Lung (tissue), 12 donors: ENCODE data around the gene ZMYND12. TPM values are rescaled to one million over a fixed set of nuclear protein-coding genes. Genes with fewer than 3 reads are reported as not detected.

Source experiments
- ATAC-seq: fragments of 200-7000 bp; cut with Tn5 transposase; one replicate; pipeline ENCODE4 v1.9.1; 2020; ENCODE audit warnings: moderate number of reproducible peaks; ENCODE audit not compliant: insufficient read depth, low FRiP score
- DNase-seq, 3 donors: peaks; one replicate each; pipeline ENCODE4 v3.0.0-alpha.2; 2013 to 2017
- H3K27ac ChIP-seq, 2 donors: one replicate each; pipeline ENCODE4 v1.5.1; 2013; ENCODE audit warnings: mild to moderate bottlenecking in 2 of 2, moderate library complexity in 2 of 2, control low read depth in 1 of 2, inconsistent platforms in 1 of 2, low read depth in 1 of 2, low read length in 1 of 2
- H3K27me3 ChIP-seq, 3 donors: one replicate each; pipeline ENCODE4 v1.5.1; 2013; ENCODE audit warnings: low read length in 2 of 3; ENCODE audit not compliant: control insufficient read depth in 3 of 3, insufficient read depth in 3 of 3
- H3K36me3 ChIP-seq, 4 donors: one replicate each; pipeline ENCODE4 v1.5.1; 2013; ENCODE audit warnings: low read length in 4 of 4, mild to moderate bottlenecking in 1 of 4, moderate library complexity in 1 of 4; ENCODE audit not compliant: control insufficient read depth in 4 of 4, insufficient read depth in 4 of 4
- H3K4me1 ChIP-seq, 5 donors: one replicate each; pipeline ENCODE4 v1.5.1; 2013; ENCODE audit warnings: low read length in 5 of 5, mild to moderate bottlenecking in 2 of 5, moderate library complexity in 1 of 5; ENCODE audit not compliant: control insufficient read depth in 5 of 5, insufficient read depth in 5 of 5
- H3K4me3 ChIP-seq: one replicate; pipeline ENCODE4 v1.5.1; 2013; ENCODE audit warnings: mild to moderate bottlenecking, control low read depth, moderate library complexity
- H3K9ac ChIP-seq, 2 donors: one replicate each; pipeline ENCODE4 v1.5.1; 2013; ENCODE audit warnings: low read length in 2 of 2, control low read depth in 1 of 2; ENCODE audit not compliant: insufficient read depth in 1 of 2
- H3K9me3 ChIP-seq, 4 donors: one replicate each; pipeline ENCODE4 v1.5.1; 2013; ENCODE audit warnings: low read length in 3 of 4, mild to moderate bottlenecking in 1 of 4, moderate library complexity in 1 of 4; ENCODE audit not compliant: control insufficient read depth in 4 of 4, insufficient read depth in 3 of 4
- CTCF ChIP-seq: IDR thresholded peaks from 2 replicates; pipeline ENCODE4 v1.5.1; 2012; ENCODE audit warnings: mild to moderate bottlenecking; ENCODE audit errors: control extremely low read depth, extremely low read depth
- WGBS, 2 donors: extraction: QIAGEN DNeasy Blood & Tissue Kit; methylation state at CpG; one replicate each; pipeline ENCODE4 v1.1.7; 2013; 5-methylcytosine and 5-hydroxymethylcytosine counted together
- polyA plus RNA-seq, 2 donors: library from polyadenylated mRNA; stranded (reverse); fragments of 200-250 nt; gene quantifications; one replicate each; pipeline ENCODE4 v1.2.1, GENCODE V29; 2013
- total RNA-seq, 2 donors: library from RNA; depleted of rRNA in 1 of 2; stranded (reverse); fragments of >200 nt in 1 of 2; gene quantifications; one replicate each; pipeline ENCODE4 v1.2.1, GENCODE V29; 2014 to 2021
- donor health status: control.
- donor health status: control.
- donor health status: Bipolar disorder and iron deficiency.
- donor health status: healthy.
- donor health status: DM: yes; HTN: yes; CAD: no.

The ZMYND12 gene
- total and polyA plus RNA-seq, 4 donors: 3.9 to 9.1 (median 6.0) TPM

DNA sequence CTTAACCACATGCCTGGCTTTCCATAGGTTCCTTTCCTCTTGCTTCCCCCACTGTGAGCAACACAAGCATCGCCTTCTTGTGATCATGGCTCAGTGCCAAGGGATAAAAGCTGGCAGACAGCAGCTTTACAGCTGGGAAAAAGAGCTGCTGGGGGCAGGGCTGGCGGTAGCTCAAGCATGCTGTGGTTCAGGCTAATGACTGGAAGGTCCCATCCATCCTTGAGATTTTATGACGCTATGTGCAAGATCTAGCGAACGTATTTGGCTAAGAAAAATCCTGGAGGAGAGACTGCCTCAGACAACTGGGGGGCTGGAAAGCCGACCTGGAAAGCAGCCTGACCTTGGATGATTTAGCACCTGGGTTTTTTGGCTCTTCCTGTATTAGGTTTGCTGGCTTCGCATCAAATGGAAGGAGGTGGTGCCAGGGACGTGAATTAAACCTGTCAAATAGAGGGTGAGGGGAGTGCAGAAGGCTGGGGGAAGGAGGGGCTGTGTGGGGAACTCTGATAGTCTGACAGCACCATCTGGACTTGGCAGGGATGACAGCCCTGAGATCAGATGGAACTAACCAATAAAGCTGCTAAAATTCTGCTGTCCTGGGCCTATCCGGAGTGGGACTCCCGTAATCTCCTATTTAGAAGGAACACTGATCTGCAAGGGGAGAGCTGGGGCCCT is 34.8 kb downstream of the ZMYND12 start:
- peak; percentile 95 to 98 (median 98) for DNase-seq
- peaks cover 0 to 43% (median 27%) of the 10 kb centered on the region in 5 donors for H3K4me1 ChIP-seq
- no peaks in the 10 kb centered on the region for H3K27me3 ChIP-seq
- H3K9ac ChIP-seq: no peak overlapping the region
- no peak for ATAC-seq
- H3K4me3 ChIP-seq: no peak overlapping the region
- peak overlapping the region in 1 of 2 donors; percentile 17 for H3K27ac ChIP-seq
- WGBS, 2 donors: 34 to 37% methylated on average over 10 of the region's 10 CpGs
- TF ChIP-seq CTCF: no peak
- no peaks in the 10 kb centered on the region for H3K36me3 ChIP-seq
- H3K9me3 ChIP-seq: no peaks in the 10 kb centered on the region

- ATAC-seq (no peak), DNase-seq (peak in 2 of 3 donors; percentile 46 to 50)
- Histone ChIP-seq H3K4me3 (no peak overlapping the region), H3K27me3 (no peaks in the 10 kb centered on the region), H3K27ac (no peak overlapping the region), H3K36me3 (no peaks in the 10 kb centered on the region), H3K4me1 (peaks cover 0 to 43% (median 27%) of the 10 kb centered on the region in 5 donors), H3K9me3 (no peaks in the 10 kb centered on the region), H3K9ac (no peak overlapping the region)
- no peak for TF ChIP-seq CTCF
- WGBS, 2 donors: 81 to 84% methylated on average over 7 of the region's 7 CpGs
These were observed 35.7 kb downstream of the ZMYND12 start for GRCh38 chr1:42420121-42420520.

DNA sequence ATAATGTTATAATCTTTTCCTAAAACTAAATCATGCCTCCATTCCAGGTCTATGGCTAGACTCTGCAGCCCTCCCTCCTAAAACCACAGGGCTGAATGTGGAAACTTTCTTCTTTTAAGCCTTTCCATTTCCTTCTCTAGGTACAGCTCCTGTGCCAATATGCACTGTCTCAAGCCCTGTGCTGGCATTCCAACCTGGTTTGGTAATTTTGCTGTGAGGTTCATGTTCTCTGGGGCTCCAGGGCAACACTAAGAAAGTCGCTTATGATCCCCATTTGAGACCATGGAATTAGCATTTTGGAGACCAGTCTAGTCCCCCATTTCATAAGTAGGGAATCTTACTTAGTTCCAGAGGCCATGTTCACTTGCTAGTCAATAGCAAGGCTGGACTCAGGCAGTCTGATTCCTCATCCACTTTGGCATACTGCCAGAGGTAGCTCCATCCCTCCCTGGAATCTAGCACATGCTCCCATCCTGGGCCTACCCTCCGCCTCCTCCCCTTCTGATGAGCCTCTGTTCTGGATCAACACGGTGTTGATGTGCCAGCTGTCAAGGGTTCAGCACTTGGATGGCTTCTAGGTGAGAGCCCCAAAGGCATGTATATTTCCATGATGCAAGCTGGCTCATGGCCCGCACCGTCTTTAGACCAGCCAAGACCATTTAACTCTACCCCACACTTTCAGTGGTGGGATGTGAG is 36.5 kb downstream of the ZMYND12 start:
- Histone ChIP-seq H3K9me3 (no peaks in the 10 kb centered on the region), H3K9ac (no peak overlapping the region), H3K27me3 (no peaks in the 10 kb centered on the region), H3K36me3 (no peaks in the 10 kb centered on the region), H3K27ac (no peak overlapping the region), H3K4me1 (peaks cover 0 to 43% (median 27%) of the 10 kb centered on the region in 5 donors), H3K4me3 (no peak overlapping the region)
- ATAC-seq (no peak), DNase-seq (peak; percentile 66 to 89 (median 81))
- TF ChIP-seq CTCF: no peak
- WGBS, 2 donors: 84 to 86% methylated on average over 5 of the region's 5 CpGs
